Keratinocyte (primary cell): ENCODE measurements around the gene CABP4.

Source experiments
- CTCF ChIP-seq, 3 experiments: IDR thresholded peaks in 1 of 3; conservative IDR thresholded peaks in 1 of 3; optimal IDR thresholded peaks in 1 of 3; 2 replicates in 2 of 3; 3 replicates in 1 of 3; pipeline versions ENCODE3 to v1.5.1; 2011; ENCODE audit warnings: low read length in 3 of 3, mild to moderate bottlenecking in 3 of 3, moderate library complexity in 2 of 3, control low read depth in 1 of 3, inconsistent platforms in 1 of 3; ENCODE audit not compliant: insufficient read depth in 2 of 3; ENCODE audit errors: extremely low read depth in 1 of 3
- EZH2 ChIP-seq: IDR thresholded peaks from one replicate; pipeline ENCODE4 v1.6.1; 2012; ENCODE audit warnings: inconsistent platforms, mild to moderate bottlenecking, low read length, moderate library complexity

- TF ChIP-seq CTCF (optimal IDR thresholded peaks at IDR 0.05 in 1 of 3, IDR thresholded peaks at IDR 0.05 in 1 of 3, conservative IDR thresholded peaks at IDR 0.05 in 1 of 3; ENCODE audit: extremely low read depth in 1 of 3, insufficient read depth in 2 of 3, low read length in 3 of 3) (no peak), EZH2 (no peak)
These were observed 22.4 kb upstream of the CABP4 start for GRCh38 chr11:67432655-67433349.
